ENCODE measurements around the gene CDH13.

Gene CDH13

GRCh38 chr16:83623091-83623730 lies 996.4 kb downstream of the CDH13 start:
- no peak overlapping the region for H3K4me3 ChIP-seq (ENCODE audit: low read depth, low read length)

GRCh38 chr16:83623892-83624291 lies 997.1 kb downstream of the CDH13 start:
- H3K4me3 ChIP-seq (ENCODE audit: low read depth, low read length), result no peak overlapping the region

GRCh38 chr16:83624429-83625120 lies 997.8 kb downstream of the CDH13 start:
- no peak overlapping the region for H3K4me3 ChIP-seq (ENCODE audit: low read depth, low read length)

- no peak overlapping the region for H3K4me3 ChIP-seq (ENCODE audit: low read depth, low read length)
These were observed 999.4 kb downstream of the CDH13 start for GRCh38 chr16:83626204-83626603.

GRCh38 chr16:83626676-83627075 lies 999.9 kb downstream of the CDH13 start:
- H3K4me3 ChIP-seq (ENCODE audit: low read depth, low read length), result no peak overlapping the region

- H3K4me3 ChIP-seq (ENCODE audit: low read depth, low read length), result no peak overlapping the region
These were observed 1001.2 kb downstream of the CDH13 start for GRCh38 chr16:83627996-83628395.

- H3K4me3 ChIP-seq (ENCODE audit: low read depth, low read length), result no peak overlapping the region
These were observed 1002.7 kb downstream of the CDH13 start for GRCh38 chr16:83629426-83629825.

- H3K4me3 ChIP-seq (ENCODE audit: low read depth, low read length), result no peak overlapping the region
These were observed 1003.1 kb downstream of the CDH13 start for GRCh38 chr16:83629836-83630235.

GRCh38 chr16:83630979-83631378 lies 1004.2 kb downstream of the CDH13 start:
- no peak overlapping the region for H3K4me3 ChIP-seq (ENCODE audit: low read depth, low read length)

- H3K4me3 ChIP-seq (ENCODE audit: low read depth, low read length), result no peak overlapping the region
These were observed 1006.5 kb downstream of the CDH13 start for GRCh38 chr16:83633286-83633685.

- no peak overlapping the region for H3K4me3 ChIP-seq (ENCODE audit: low read depth, low read length)
These were observed 1021.6 kb downstream of the CDH13 start for GRCh38 chr16:83648347-83648746.

GRCh38 chr16:83651871-83652270 lies 1025.1 kb downstream of the CDH13 start:
- H3K4me3 ChIP-seq (ENCODE audit: low read depth, low read length), result no peak overlapping the region

GRCh38 chr16:83652943-83653342 lies 1026.2 kb downstream of the CDH13 start:
- H3K4me3 ChIP-seq (ENCODE audit: low read depth, low read length), result no peak overlapping the region

GRCh38 chr16:83653785-83654184 lies 1027.0 kb downstream of the CDH13 start:
- no peak overlapping the region for H3K4me3 ChIP-seq (ENCODE audit: low read depth, low read length)

GRCh38 chr16:83660282-83660681 lies 1033.5 kb downstream of the CDH13 start:
- H3K4me3 ChIP-seq (ENCODE audit: low read depth, low read length), result no peak overlapping the region

- H3K4me3 ChIP-seq (ENCODE audit: low read depth, low read length), result no peak overlapping the region
These were observed 1034.9 kb downstream of the CDH13 start for GRCh38 chr16:83661656-83662055.

GRCh38 chr16:83666449-83666848 lies 1039.7 kb downstream of the CDH13 start:
- H3K4me3 ChIP-seq (ENCODE audit: low read depth, low read length), result no peak overlapping the region

GRCh38 chr16:83669456-83669855 lies 1042.7 kb downstream of the CDH13 start:
- H3K4me3 ChIP-seq (ENCODE audit: low read depth, low read length), result no peak overlapping the region

GRCh38 chr16:83674931-83675535 lies 1048.3 kb downstream of the CDH13 start:
- H3K4me3 ChIP-seq (ENCODE audit: low read depth, low read length), result no peak overlapping the region

GRCh38 chr16:83676086-83676485 lies 1049.3 kb downstream of the CDH13 start:
- H3K4me3 ChIP-seq (ENCODE audit: low read depth, low read length), result no peak overlapping the region

GRCh38 chr16:83680980-83681379 lies 1054.2 kb downstream of the CDH13 start:
- H3K4me3 ChIP-seq (ENCODE audit: low read depth, low read length), result no peak overlapping the region

- no peak overlapping the region for H3K4me3 ChIP-seq (ENCODE audit: low read depth, low read length)
These were observed 1054.7 kb downstream of the CDH13 start for GRCh38 chr16:83681381-83681956.
